ENCODE results near the gene ARRB1.
"Not testable (repeated sequence)": the region's sequence is repeated elsewhere in the genome, so short reads cannot be mapped to it uniquely, and the experiment has no call there.

GRCh38 chr11:75274716-75275115 lies 76.7 kb downstream of the ARRB1 start:
- not testable (repeated sequence) for TF ChIP-seq CREB1 (IDR thresholded peaks at IDR 0.05; ENCODE audit: low read depth); E2F8 (IDR thresholded peaks at IDR 0.05; ENCODE audit: low read depth, partially characterized antibody); RAD21 (IDR thresholded peaks at IDR 0.05; ENCODE audit: insufficient read depth, low read depth, low read length)

Measured in GM12878 (cell line).